Measurements from ENCODE around the gene PRDM16. TPM values are rescaled to one million over a fixed set of nuclear protein-coding genes. Genes with fewer than 3 reads are reported as not detected.

The PRDM16 gene
- total and polyA plus RNA-seq, 2 experiments from 2014 or later = 0.14 to 0.16 TPM

DNA sequence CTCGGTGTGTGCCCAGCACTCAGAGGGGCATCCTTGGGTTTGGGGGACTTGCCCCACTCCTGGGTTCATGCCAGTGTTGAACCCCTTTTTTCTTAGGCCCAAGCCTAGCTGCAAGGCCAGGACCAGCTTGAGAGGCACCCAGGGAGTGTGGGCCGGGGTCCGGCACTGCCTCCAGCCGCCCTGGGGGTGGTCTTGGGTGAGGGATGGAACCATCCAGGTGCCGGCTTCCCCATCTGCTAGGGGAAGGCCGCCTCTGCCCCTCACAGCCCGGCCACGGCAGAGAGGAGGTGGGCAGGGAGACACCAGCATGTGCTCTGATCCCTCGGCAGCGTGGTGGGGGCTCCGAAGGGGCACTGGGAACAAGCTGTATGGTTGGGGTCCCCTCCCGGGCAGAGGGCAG is 335.3 kb downstream of the PRDM16 start (continued):
- TF ChIP-seq, protein P1, sequence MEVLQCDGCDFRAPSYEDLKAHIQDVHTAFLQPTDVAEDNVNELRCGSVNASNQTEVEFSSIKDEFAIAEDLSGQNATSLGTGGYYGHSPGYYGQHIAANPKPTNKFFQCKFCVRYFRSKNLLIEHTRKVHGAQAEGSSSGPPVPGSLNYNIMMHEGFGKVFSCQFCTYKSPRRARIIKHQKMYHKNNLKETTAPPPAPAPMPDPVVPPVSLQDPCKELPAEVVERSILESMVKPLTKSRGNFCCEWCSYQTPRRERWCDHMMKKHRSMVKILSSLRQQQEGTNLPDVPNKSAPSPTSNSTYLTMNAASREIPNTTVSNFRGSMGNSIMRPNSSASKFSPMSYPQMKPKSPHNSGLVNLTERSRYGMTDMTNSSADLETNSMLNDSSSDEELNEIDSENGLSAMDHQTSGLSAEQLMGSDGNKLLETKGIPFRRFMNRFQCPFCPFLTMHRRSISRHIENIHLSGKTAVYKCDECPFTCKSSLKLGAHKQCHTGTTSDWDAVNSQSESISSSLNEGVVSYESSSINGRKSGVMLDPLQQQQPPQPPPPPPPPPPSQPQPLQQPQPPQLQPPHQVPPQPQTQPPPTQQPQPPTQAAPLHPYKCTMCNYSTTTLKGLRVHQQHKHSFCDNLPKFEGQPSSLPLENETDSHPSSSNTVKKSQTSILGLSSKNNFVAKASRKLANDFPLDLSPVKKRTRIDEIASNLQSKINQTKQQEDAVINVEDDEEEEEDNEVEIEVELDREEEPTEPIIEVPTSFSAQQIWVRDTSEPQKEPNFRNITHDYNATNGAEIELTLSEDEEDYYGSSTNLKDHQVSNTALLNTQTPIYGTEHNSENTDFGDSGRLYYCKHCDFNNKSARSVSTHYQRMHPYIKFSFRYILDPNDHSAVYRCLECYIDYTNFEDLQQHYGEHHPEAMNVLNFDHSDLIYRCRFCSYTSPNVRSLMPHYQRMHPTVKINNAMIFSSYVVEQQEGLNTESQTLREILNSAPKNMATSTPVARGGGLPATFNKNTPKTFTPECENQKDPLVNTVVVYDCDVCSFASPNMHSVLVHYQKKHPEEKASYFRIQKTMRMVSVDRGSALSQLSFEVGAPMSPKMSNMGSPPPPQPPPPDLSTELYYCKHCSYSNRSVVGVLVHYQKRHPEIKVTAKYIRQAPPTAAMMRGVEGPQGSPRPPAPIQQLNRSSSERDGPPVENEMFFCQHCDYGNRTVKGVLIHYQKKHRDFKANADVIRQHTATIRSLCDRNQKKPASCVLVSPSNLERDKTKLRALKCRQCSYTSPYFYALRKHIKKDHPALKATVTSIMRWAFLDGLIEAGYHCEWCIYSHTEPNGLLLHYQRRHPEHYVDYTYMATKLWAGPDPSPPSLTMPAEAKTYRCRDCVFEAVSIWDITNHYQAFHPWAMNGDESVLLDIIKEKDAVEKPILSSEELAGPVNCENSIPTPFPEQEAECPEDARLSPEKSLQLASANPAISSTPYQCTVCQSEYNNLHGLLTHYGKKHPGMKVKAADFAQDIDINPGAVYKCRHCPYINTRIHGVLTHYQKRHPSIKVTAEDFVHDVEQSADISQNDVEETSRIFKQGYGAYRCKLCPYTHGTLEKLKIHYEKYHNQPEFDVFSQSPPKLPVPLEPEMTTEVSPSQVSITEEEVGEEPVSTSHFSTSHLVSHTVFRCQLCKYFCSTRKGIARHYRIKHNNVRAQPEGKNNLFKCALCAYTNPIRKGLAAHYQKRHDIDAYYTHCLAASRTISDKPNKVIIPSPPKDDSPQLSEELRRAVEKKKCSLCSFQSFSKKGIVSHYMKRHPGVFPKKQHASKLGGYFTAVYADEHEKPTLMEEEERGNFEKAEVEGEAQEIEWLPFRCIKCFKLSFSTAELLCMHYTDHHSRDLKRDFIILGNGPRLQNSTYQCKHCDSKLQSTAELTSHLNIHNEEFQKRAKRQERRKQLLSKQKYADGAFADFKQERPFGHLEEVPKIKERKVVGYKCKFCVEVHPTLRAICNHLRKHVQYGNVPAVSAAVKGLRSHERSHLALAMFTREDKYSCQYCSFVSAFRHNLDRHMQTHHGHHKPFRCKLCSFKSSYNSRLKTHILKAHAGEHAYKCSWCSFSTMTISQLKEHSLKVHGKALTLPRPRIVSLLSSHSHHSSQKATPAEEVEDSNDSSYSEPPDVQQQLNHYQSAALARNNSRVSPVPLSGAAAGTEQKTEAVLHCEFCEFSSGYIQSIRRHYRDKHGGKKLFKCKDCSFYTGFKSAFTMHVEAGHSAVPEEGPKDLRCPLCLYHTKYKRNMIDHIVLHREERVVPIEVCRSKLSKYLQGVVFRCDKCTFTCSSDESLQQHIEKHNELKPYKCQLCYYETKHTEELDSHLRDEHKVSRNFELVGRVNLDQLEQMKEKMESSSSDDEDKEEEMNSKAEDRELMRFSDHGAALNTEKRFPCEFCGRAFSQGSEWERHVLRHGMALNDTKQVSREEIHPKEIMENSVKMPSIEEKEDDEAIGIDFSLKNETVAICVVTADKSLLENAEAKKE (CRISPR knock-in tag; IDR thresholded peaks at IDR 0.05) = no peak
- TF ChIP-seq POLR2AphosphoS5 (IDR thresholded peaks at IDR 0.05; ENCODE audit: low read depth) = no peak
- no peak for TF ChIP-seq EZH2 (IDR thresholded peaks at IDR 0.05; ENCODE audit: low read depth, unreplicated experiment)

DNA sequence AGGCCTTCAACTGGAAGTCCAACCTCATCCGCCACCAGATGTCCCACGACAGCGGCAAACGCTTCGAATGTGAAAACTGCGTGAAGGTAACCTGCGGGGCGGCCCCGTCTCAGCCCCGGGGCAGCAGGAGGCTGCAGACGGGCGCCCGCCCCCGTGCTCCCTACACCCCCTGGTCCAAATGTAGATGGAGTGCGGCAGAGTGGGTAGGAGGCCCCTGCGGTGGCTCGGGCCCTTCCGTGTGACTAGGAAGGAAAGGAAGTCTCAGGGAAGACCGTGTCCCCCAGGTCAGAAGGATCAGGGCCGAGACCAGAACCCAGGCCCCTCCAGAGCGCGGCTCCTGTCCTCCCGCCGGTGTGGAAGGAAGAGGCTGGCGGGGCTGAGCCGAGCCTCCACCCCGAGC is 335.8 kb downstream of the PRDM16 start:
- Histone ChIP-seq H3F3A (replicated peaks; ENCODE audit: low read depth) (no peaks in the 10 kb centered on the region), H3K4me3 (no peak overlapping the region), H3K79me2 (replicated peaks; ENCODE audit: insufficient read depth) (no peaks in the 10 kb centered on the region), H3K27me3 (ENCODE audit: insufficient read depth) (no peaks in the 10 kb centered on the region), H3K9me2 (ENCODE audit: insufficient read depth) (no peaks in the 10 kb centered on the region), H2AFZ (no peak overlapping the region), H3K4me1 (ENCODE audit: insufficient read depth) (no peaks in the 10 kb centered on the region), H3K36me3 (ENCODE audit: insufficient read depth) (no peaks in the 10 kb centered on the region), H4K20me1 (replicated peaks; ENCODE audit: insufficient read depth) (no peaks in the 10 kb centered on the region), H3K27ac (ENCODE audit: low read depth) (no peak overlapping the region), H3K4me2 (no peak overlapping the region)
- Mint-ChIP-seq H3K27me3 (ENCODE audit: insufficient read depth, low read depth, poor library complexity) (peaks cover 2% of the 10 kb centered on the region), H3K27ac (no peak overlapping the region), H3K4me3 (no peak overlapping the region), H3K36me3 (ENCODE audit: low read depth) (no peaks in the 10 kb centered on the region), H3K9me3 (no peaks in the 10 kb centered on the region), H3K4me1 (no peaks in the 10 kb centered on the region; the same call in 2 of the 3 replicates)
- DNase-seq (ENCODE audit: low spot score) (no peak), ATAC-seq (no peak)
- TF ChIP-seq POLR2AphosphoS5 (IDR thresholded peaks at IDR 0.05; ENCODE audit: low read depth) (no peak), ZNF331 (CRISPR knock-in tag; IDR thresholded peaks at IDR 0.05; ENCODE audit: low read depth) (no peak)
- TF ChIP-seq, protein P1 (CRISPR knock-in tag; IDR thresholded peaks at IDR 0.05) = no peak
- TF ChIP-seq, protein P2, sequence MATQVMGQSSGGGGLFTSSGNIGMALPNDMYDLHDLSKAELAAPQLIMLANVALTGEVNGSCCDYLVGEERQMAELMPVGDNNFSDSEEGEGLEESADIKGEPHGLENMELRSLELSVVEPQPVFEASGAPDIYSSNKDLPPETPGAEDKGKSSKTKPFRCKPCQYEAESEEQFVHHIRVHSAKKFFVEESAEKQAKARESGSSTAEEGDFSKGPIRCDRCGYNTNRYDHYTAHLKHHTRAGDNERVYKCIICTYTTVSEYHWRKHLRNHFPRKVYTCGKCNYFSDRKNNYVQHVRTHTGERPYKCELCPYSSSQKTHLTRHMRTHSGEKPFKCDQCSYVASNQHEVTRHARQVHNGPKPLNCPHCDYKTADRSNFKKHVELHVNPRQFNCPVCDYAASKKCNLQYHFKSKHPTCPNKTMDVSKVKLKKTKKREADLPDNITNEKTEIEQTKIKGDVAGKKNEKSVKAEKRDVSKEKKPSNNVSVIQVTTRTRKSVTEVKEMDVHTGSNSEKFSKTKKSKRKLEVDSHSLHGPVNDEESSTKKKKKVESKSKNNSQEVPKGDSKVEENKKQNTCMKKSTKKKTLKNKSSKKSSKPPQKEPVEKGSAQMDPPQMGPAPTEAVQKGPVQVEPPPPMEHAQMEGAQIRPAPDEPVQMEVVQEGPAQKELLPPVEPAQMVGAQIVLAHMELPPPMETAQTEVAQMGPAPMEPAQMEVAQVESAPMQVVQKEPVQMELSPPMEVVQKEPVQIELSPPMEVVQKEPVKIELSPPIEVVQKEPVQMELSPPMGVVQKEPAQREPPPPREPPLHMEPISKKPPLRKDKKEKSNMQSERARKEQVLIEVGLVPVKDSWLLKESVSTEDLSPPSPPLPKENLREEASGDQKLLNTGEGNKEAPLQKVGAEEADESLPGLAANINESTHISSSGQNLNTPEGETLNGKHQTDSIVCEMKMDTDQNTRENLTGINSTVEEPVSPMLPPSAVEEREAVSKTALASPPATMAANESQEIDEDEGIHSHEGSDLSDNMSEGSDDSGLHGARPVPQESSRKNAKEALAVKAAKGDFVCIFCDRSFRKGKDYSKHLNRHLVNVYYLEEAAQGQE (IDR thresholded peaks at IDR 0.05; ENCODE audit: unreplicated experiment) = no peak

Measured in GM23338 (cell line).